Astrocyte (in vitro differentiated cells and primary cell): ENCODE results near the gene RABGGTA. TPM values are rescaled to one million over a fixed set of nuclear protein-coding genes. Genes with fewer than 3 reads are reported as not detected.

Experiments
- DNase-seq: peaks from one replicate; pipeline ENCODE4 v3.0.0-alpha.2; 2010; ENCODE audit warnings: low read depth
- FAIRE-seq: peaks from 2 replicates; lab custom pipeline; 2011; peaks lifted over from hg19 to GRCh38; lab: Jason Lieb, UNC
- H2AFZ ChIP-seq: 2 replicates; pipeline ENCODE4 v1.6.0; 2012; ENCODE audit warnings: low read depth, low read length, inconsistent platforms
- H3K27ac ChIP-seq: 2 replicates; pipeline ENCODE4 v1.5.1; 2011; ENCODE audit warnings: low read depth, low read length, inconsistent platforms
- H3K27me3 ChIP-seq: 2 replicates; pipeline ENCODE4 v1.6.0; 2011; ENCODE audit warnings: low read length, inconsistent platforms; ENCODE audit not compliant: insufficient read depth
- H3K36me3 ChIP-seq: 2 replicates; pipeline ENCODE4 v1.5.1; 2011; ENCODE audit warnings: low read length, inconsistent platforms; ENCODE audit not compliant: insufficient read depth
- H3K4me1 ChIP-seq: 2 replicates; pipeline ENCODE4 v1.5.1; 2011; ENCODE audit warnings: low read length, inconsistent platforms; ENCODE audit not compliant: insufficient read depth
- H3K4me2 ChIP-seq: 2 replicates; pipeline ENCODE4 v1.6.0; 2012; ENCODE audit warnings: low read length, inconsistent platforms
- H3K4me3 ChIP-seq: 2 replicates; pipeline ENCODE4 v1.5.1; 2011; ENCODE audit warnings: low read depth, mild to moderate bottlenecking, low read length, inconsistent platforms; ENCODE audit not compliant: insufficient read depth
- H3K79me2 ChIP-seq: 2 replicates; pipeline ENCODE4 v1.6.0; 2012; ENCODE audit warnings: mild to moderate bottlenecking, low read length, inconsistent platforms; ENCODE audit not compliant: insufficient read depth
- H3K9ac ChIP-seq: 2 replicates; pipeline ENCODE4 v1.6.0; 2012; ENCODE audit warnings: mild to moderate bottlenecking, low read length, inconsistent platforms
- H3K9me3 ChIP-seq: 2 replicates; pipeline ENCODE4 v1.5.1; 2012; ENCODE audit warnings: low read depth, mild to moderate bottlenecking, low read length, inconsistent platforms; ENCODE audit not compliant: insufficient read depth
- H4K20me1 ChIP-seq: 2 replicates; pipeline ENCODE4 v1.6.0; 2012; ENCODE audit warnings: low read length, inconsistent platforms; ENCODE audit not compliant: insufficient read depth
- H3K27ac Mint-ChIP-seq: one replicate; pipeline ENCODE4 v1.8.0; 2021; ENCODE audit warnings: mild to moderate bottlenecking, mixed read lengths; ENCODE audit not compliant: unreplicated experiment
- H3K27me3 Mint-ChIP-seq: one replicate; pipeline ENCODE4 v1.8.0; 2021; ENCODE audit warnings: low read depth, mixed read lengths; ENCODE audit not compliant: unreplicated experiment
- H3K36me3 Mint-ChIP-seq: one replicate; pipeline ENCODE4 v1.8.0; 2021; ENCODE audit warnings: low read depth, mixed read lengths; ENCODE audit not compliant: unreplicated experiment
- H3K4me1 Mint-ChIP-seq: one replicate; pipeline ENCODE4 v1.8.0; 2021; ENCODE audit warnings: low read depth, mixed read lengths; ENCODE audit not compliant: unreplicated experiment
- H3K4me3 Mint-ChIP-seq: one replicate; pipeline ENCODE4 v1.8.0; 2021; ENCODE audit warnings: mild to moderate bottlenecking, moderate library complexity, mixed read lengths; ENCODE audit not compliant: unreplicated experiment
- H3K9me3 Mint-ChIP-seq: one replicate; pipeline ENCODE4 v1.8.0; 2021; ENCODE audit warnings: mild to moderate bottlenecking, mixed read lengths; ENCODE audit not compliant: unreplicated experiment
- EZH2 ChIP-seq: IDR thresholded peaks from 2 replicates; pipeline ENCODE4 v1.6.1; 2012; ENCODE audit warnings: mild to moderate bottlenecking, low read length, inconsistent platforms; ENCODE audit not compliant: insufficient read depth
- total RNA-seq: library from RNA; stranded (reverse); gene quantifications from 2 replicates; pipeline ENCODE4 v1.2.1, GENCODE V29; 2021
- TF ChIP-seq, protein P1 (sequence below): IDR thresholded peaks from 2 replicates; pipeline ENCODE4 v1.5.1; 2011; ENCODE audit warnings: low read depth, mild to moderate bottlenecking, inconsistent platforms, low read length, moderate library complexity; ENCODE audit not compliant: insufficient read depth

Gene RABGGTA
- total RNA-seq, 1 donor from 2014 or later, result 27.3 TPM

DNA sequence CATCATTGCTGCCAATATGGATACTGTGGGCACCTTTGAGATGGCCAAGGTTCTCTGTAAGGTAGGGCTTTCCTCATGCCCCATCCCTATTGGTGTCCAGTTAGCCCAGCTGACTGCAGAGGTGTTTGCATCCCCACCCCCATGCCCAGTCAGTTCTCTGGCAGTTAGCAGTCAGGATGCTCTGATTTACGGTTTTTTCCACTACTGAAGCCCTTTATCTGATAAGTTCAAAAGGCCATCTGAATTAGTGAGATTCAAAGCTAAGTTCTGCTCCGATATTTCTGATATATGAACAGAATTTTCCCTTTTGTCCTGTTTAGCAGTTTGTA, 37.9 kb downstream of the RABGGTA start:
- Mint-ChIP-seq H3K27ac (peak overlapping the region; percentile 92), H3K4me3 (peak overlapping the region; percentile 94), H3K27me3 (no peaks in the 10 kb centered on the region), H3K36me3 (peaks cover 25% of the 10 kb centered on the region), H3K9me3 (no peaks in the 10 kb centered on the region), H3K4me1 (peaks cover 27% of the 10 kb centered on the region)
- peak overlapping the region; percentile 96 for H3K4me2 ChIP-seq
- H4K20me1 ChIP-seq, result peaks cover 3% of the 10 kb centered on the region
- no peak for FAIRE-seq
- TF ChIP-seq EZH2, result no peak
- TF ChIP-seq, protein P1, sequence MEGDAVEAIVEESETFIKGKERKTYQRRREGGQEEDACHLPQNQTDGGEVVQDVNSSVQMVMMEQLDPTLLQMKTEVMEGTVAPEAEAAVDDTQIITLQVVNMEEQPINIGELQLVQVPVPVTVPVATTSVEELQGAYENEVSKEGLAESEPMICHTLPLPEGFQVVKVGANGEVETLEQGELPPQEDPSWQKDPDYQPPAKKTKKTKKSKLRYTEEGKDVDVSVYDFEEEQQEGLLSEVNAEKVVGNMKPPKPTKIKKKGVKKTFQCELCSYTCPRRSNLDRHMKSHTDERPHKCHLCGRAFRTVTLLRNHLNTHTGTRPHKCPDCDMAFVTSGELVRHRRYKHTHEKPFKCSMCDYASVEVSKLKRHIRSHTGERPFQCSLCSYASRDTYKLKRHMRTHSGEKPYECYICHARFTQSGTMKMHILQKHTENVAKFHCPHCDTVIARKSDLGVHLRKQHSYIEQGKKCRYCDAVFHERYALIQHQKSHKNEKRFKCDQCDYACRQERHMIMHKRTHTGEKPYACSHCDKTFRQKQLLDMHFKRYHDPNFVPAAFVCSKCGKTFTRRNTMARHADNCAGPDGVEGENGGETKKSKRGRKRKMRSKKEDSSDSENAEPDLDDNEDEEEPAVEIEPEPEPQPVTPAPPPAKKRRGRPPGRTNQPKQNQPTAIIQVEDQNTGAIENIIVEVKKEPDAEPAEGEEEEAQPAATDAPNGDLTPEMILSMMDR, result no peak
- no peaks in the 10 kb centered on the region for H3K9me3 ChIP-seq
- H3K4me1 ChIP-seq, result peaks cover 13% of the 10 kb centered on the region
- H3K79me2 ChIP-seq, result peaks cover 74% of the 10 kb centered on the region
- DNase-seq, result no peak
- peak overlapping the region; percentile 93 for H3K4me3 ChIP-seq
- no peak overlapping the region for H2AFZ ChIP-seq
- H3K9ac ChIP-seq, result peak overlapping the region; percentile 90
- peaks cover 26% of the 10 kb centered on the region for H3K36me3 ChIP-seq
- H3K27ac ChIP-seq, result peak overlapping the region; percentile 94
- no peaks in the 10 kb centered on the region for H3K27me3 ChIP-seq

DNA sequence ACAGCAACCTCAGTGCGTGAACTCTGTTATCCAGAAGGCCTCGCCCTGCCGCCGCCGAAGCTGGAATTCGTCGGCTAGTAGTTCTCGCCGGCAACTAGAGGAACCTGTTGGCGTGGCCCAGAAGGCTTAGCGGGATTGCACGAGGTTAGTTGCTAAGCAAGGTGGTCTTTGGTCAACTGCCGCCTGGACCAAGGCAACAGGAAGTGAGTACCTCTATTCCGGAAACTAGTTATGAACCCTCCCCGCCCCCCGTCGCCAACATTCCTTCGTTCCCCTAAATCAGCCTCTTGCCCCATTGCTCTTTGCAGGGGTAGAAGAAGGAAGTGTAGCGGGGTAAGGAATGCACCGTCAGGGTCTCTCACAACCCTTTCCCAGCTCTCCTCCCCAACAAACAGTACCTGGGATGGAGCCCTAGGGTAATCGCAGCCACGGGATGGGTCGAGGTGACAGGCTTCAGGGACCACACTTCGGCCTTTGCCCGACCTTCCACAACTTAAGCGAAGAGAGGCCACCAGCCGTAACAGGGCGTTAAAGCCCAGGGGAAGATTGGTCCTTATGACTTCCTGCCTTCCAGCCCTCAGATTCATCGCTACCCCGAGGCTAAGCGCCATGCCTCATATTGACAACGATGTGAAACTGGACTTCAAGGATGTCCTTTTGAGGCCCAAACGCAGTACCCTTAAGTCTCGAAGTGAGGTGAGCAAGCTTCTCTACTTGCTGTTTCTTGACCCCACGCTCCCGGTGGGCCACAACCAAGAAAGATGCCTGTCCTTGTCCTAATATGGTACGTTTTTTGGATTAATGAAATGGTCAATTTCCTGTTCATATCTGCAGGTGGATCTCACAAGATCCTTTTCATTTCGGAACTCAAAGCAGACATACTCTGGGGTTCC, 38.5 kb downstream of the RABGGTA start, which contains the start of gene GMPR2:
Gene GMPR2 (plus strand): TSS at position 285 of the 893 bp plus-strand sequence. CDS start 325 bp downstream, at position 610.
- no peak for FAIRE-seq

More for the DNA sequence above, 38.5 kb downstream of the RABGGTA start, which contains the start of gene GMPR2:
- Histone ChIP-seq H3K4me2 (peak within 1 kb of the TSS; percentile 96), H4K20me1 (peaks cover 3% of the 10 kb centered on the region), H3K9ac (peak within 1 kb of the TSS; percentile 90), H3K4me1 (peaks cover 13% of the 10 kb centered on the region), H3K79me2 (peaks cover 78% of the 10 kb centered on the region), H3K36me3 (peaks cover 21% of the 10 kb centered on the region), H3K27ac (peak within 1 kb of the TSS; percentile 94), H2AFZ (peak within 1 kb of the TSS; percentile 98), H3K27me3 (no peaks in the 10 kb centered on the region), H3K4me3 (peak within 1 kb of the TSS; percentile 93), H3K9me3 (no peaks in the 10 kb centered on the region)
- peaks cover 19% of the 10 kb centered on the region for H3K36me3 Mint-ChIP-seq
- peak within 1 kb of the TSS; percentile 94 for H3K4me3 Mint-ChIP-seq
- H3K27ac Mint-ChIP-seq, result peak within 1 kb of the TSS; percentile 92
- no peak for DNase-seq
- TF ChIP-seq EZH2, result no peak
- TF ChIP-seq, protein P1, result no peak
- H3K27me3 Mint-ChIP-seq, result no peaks in the 10 kb centered on the region
- peaks cover 22% of the 10 kb centered on the region for H3K4me1 Mint-ChIP-seq
- H3K9me3 Mint-ChIP-seq, result no peaks in the 10 kb centered on the region
